SK-N-DZ (cell line): ENCODE results near the gene C1QTNF9B. TPM values are rescaled to one million over a fixed set of nuclear protein-coding genes. Genes with fewer than 3 reads are reported as not detected.
A peak's percentile ranks its signal among the peaks of the same experiment; 100 is the strongest.
"Not testable (repeated sequence)": the region's sequence is repeated elsewhere in the genome, so short reads cannot be mapped to it uniquely, and the experiment has no call there.

Source experiments
- DNase-seq: peaks from one replicate; pipeline ENCODE4 v3.0.0-alpha.2; 2015; ENCODE audit warnings: low spot score
- polyA plus RNA-seq, 2 experiments: library from polyadenylated mRNA; depleted of rRNA; stranded (reverse); fragments of >200 nt; gene quantifications; 2 replicates each; pipeline ENCODE4 v1.2.3, GENCODE V29; 2014

The C1QTNF9B gene
- not detected in 2 replicates for polyA plus RNA-seq (2014; cell fraction: cytosol; rRNA removed)
- polyA plus RNA-seq (2014; cell fraction: nucleus; rRNA removed) = not detected in 2 replicates

DNA sequence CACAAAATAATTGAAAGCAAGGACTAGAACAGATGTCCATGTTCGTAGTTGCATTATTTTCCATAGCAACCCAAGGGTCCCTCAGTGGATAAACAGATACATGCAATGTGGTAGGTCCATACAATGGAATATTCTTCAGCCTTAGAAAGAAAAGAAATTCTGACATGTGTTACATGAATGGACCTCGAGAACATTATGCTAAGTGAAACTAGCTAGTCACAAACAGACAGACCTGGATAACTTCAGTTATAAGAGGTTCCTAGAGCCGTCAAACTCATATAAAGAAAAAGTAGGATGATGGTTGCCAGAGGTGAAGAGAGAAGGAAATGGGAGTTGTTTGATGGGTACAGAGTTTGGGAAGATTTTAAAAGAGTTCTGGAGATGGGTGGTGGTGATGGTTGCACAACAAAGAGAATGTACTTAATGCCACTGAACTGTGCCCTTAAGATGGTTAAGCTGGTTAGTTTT lies at the start of gene C1QTNF9B:
Gene C1QTNF9B (minus strand): TSS at position 51 of the 468 bp plus-strand sequence.
- DNase-seq = not testable (repeated sequence)

DNA sequence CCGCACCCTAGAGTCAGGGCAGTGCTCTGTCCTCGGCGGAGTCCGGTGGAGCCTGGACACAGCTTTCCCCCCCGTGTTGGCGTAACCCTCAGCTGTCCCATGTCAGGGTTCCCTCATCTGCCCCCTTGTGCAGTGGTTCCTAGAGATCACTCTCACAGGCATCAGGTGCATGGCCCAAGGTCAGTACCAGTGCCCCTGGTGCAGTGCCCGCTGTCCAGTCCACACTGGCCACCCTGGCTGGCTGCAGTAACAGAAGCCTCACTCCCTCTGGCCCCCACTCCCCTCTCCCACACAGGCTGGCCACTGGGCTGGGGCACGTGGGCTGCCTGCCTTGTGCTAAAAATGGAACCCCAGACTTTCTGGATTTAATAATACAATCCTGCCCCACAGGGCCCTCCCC lies 49.6 kb upstream of the C1QTNF9B start:
- no peak for DNase-seq

DNA sequence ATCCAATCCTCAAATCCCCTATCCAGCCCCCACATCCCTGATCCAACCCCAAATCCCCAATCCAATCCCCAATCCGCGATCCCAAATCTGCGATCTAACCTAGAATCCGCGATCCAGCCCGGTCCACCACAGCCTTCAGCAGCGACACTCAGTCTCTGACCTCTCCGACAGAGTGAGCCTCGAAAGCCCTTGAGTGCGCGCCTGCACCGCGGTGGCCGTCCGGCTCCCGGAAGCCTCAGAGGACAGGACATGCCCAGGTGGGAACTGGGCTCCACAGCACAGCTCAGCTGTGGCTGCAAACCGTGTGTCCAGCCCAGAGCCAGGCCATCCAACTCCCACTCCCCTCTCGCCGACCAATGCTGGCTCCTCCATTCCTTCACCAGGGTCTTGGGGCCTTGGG lies 48.8 kb upstream of the C1QTNF9B start:
- no peak for DNase-seq

DNA sequence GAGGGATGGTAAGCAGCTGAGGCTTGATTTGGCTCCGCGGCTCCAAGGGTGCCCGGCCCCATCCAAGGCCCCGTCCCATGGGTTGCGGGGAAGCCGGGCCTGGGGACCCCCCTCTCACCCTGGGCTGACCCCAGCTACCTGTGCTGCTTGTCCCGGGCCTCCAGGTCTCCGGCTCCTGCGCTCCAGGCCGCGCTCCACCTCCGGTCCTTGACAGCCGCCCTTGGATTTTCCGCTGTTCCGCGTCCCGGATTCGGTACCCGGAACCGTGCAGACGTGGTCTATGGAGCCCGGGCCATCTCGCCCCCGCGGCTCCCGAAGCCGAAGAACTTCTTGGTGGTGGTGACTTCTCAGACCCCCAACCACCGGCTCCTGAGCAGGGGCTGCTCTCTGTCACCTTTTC lies 48.3 kb upstream of the C1QTNF9B start:
- no peak for DNase-seq

DNA sequence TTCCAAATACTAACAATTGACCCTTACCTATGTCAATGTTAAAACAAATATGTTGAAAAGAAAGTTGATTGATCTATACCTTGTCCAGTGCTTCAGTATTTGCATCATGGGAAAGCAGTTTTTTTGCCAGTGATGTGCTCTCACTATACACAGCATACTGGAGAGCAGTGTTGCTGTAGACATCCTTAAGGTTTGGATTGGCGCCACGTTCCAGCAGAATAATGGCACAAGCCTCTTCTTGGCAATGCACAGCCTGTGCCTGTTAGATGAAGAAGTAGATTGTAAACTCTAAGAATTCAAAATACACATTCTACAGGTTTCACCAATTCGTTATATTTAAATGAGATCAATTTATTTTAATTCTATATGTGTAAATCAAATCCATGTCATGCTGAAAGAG lies 43.9 kb upstream of the C1QTNF9B start:
- DNase-seq = no peak

DNA sequence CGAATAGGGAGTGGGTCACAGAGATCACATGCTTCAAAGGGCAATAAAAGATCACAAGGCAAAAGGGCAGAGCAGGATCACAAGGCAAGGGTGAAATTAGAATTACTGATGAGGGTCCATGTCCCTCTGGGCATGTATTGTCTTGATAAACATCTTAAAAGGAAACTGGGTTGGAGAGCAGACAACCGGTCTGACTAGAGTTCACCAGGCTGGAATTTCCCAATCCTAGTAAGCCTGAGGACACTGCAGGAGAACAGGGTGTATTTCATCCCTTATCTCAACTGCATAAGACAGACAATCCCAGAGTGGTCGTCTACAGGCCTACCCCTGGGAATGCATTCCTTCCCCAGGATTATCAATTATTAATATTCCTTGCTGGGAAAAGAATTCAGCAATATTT lies 42.4 kb upstream of the C1QTNF9B start:
- not testable (repeated sequence) for DNase-seq

DNA sequence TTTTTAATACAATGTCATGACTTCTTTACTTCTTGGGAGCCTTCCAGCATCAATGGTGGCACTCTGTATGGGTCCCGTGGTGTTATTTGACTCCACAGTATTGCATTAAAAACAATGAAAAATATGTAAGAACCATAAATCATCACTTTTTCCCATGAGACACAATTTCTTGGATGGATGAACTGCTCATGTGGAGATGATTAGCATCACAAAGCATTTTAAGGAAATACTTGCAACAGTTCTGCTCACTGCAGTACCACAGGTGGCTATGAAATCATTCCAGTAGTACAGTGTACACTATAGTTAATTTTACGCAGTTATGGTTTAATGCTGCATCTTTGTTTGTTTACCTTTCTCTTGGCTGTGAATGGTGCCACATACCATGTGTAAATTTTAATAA lies 37.2 kb upstream of the C1QTNF9B start:
- no peak for DNase-seq

DNA sequence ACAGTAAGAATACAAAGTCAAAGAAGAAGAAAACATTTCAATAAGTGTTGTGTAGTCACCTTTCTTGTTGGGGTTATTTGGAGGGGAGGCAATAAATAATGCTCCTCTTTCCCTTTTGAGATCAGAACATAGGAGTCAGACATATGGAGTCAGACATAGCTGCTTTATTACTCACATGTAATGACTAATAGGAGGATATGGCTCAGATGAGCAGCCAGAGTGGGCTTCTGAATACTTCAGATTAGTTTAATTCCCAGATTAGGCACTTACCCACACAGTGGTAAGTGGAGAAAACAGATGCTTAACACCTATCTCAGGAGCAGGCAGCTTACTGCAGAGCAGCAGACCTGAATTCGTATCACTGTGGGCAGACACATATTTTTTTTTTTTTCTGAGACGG lies 31.7 kb upstream of the C1QTNF9B start:
- DNase-seq = no peak

DNA sequence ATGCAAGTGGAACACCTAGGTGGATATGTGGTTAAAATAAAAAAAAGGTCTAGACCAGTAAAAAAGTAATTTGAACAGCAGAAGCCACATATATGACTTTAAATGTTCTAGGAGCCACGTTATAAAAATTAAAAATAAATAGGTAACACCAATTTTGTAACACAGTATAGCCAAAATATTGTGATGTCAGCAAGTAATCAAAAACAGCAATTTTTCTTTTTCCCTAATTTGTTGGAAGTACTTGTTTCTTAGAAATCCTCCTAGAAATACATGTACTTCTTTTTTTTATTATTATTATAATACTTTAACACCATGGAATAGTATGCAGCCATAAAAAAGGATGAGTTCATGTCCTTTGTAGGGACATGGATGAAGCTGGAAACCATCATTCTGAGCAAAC lies 25.7 kb upstream of the C1QTNF9B start:
- no peak for DNase-seq

DNA sequence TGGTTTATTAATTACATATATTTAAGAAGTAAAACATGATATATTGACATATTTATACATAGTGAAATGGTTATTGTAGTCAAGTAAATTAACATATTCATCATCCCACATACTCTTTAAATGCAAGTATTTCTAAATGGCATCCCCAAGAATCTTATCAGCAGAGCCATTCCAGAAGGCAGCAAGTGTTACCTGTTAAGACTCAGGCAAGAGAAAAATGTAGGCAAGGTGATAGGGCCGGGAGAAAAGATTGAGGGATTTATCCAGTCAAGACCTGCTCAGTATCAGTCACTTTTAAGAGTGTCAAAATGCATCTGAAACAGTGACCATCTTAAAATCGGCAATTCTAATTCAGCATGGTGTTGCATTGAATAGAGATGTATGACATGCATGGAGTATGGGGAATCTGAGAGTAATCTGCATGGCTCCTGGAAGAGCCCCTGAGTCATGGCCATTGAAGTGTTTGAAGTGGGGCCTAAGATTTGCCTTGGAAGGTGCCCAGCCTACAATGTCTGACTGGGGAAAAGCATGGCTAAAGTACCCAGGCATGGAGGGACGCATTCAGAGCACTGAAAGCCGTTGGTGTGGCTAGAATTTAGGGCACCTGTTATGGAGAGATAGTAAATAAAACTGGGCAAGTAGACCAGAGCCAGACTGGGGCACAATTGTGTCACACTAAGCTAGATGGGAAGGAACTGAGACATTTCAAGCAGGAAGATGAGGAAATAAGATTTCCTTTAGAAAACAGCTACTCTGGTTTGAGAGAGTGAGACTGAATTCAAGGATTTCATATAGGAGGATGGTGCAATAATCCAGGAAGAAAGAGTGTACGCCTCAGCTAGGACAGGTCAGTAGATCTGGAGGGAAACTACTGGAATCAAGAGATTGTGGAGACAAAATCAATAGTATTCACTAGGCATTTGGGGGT lies 25.0 kb upstream of the C1QTNF9B start:
- DNase-seq = no peak

DNA sequence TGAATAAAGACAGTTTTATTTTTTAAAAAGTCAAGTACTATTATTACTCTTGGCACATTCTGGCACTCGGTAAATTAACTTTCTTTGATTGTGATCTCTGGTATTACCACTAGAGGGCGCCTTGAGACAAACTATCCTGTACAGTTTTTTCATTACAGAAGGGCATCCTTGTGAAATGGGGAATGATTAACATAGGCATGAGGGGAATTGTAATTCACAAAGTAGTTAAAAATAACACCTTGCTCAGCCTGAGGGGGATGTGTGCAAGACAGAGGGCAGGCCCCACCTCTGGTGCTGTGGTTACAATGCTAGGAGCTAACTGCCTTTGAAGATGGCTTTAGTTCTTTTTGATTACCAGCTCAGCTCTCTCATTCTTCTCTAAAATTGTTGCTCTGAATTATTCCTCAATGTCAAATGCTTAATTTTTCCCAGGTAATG lies 24.2 kb upstream of the C1QTNF9B start:
- DNase-seq = peak; percentile 31

DNA sequence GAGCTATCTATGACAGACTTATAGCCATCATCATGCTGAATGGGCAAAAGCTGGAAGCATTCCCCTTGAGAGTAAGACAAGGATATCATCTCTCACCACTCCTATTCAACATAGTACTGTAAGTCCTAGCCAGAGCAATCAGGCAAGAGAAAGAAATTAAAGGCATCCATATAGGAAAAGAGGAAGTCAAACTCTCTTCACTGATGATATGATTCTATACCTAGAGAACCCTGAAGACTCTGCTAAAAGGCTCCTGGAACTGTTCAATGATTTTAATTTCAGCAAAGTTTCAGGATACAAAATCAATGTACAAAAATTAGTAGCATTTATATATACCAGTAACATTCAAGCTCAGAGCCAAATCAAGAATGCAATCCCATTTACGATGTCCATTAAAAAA lies 21.7 kb upstream of the C1QTNF9B start:
- DNase-seq = no peak

DNA sequence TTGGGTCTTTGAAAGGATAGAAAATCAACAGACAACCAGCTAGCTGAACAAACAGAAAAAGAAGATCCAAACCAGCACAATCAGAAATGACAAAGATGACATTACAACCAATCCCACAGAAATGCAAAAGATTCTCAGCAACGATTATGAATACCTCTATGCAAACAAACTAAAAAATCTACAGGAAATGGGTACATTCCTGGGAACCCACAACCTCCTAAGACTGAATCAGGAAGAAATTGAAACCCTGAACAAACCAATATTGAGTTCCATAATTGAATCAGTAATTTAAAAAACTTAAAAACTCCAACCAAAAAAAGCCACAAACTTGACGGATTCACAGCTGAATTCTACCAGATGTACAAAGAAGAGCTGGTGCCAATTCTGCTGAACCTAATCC lies 20.9 kb upstream of the C1QTNF9B start:
- no peak for DNase-seq

DNA sequence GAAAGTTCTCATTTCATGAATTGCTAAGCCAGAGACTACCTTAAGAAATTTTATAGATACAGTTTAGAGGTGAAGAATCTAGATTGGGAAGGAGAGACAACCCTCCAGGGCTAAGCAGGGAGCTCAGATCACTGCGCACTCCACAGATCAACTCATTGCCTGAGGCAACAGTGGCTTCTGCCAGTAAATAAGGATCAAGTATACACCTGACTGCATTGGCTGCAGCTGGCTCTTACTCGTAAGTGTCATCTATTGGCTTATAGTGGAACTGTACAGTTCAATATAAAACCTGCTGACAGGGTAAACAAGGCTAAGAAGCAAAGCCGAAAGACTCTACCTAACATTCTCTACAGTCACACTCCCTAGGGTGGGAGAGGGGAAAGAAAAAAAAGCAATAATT lies 18.0 kb upstream of the C1QTNF9B start:
- DNase-seq = no peak

DNA sequence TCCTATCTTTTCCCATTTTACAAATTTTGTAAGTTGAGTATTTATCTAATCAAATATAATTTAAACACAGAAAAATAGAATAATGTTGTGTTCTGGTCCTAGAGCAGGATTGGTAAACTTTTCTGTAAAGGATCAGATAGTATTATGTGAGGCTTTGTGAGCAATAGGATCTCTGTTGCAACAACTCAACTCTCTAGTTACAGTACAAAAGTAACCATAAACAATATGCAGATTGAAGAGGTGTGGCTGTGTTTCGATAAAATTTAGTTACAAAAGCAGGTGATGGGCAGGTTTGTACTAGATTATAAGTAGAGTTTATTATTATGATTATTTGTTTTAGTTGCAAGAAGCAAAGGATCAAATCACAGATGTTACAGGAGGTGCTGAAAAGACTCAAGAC lies 15.2 kb upstream of the C1QTNF9B start:
- no peak for DNase-seq

DNA sequence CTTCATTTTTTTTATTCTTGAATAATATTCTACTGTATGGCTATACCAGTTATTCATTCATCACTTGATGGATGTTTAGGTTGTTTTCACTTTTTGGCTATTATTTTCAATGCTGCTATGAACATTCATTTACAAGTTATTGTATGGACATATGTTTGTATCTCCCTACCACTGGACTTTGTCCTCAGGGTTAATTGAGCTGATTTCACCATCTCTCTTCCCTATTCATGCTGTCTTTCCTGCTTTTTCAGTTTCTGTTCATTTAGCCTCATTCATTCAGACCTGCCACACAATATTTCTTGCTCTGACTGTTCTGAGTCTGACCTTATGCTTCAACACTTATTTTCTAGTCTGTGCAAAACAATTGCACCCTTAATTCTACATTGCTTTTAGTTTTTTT lies 12.3 kb upstream of the C1QTNF9B start:
- DNase-seq = no peak

DNA sequence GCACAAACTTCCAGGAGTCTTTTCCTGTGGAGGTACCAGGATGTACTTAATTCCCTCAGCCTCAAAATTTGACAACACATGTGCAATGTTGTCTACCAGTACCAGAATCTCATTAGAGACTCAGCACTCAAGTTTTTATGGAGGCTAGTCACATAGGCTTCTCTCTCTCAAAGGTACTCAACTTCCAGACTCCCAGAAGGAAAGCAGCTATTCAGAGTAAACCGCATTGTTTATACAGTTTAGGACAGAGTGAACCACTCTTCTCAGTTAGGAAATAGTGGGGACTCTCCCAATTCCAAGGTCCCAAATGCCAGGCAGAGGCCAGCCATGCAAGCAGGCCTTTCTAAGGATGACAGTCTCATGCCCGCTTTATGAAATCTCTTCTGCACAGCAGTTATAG lies 8.5 kb upstream of the C1QTNF9B start:
- no peak for DNase-seq

DNA sequence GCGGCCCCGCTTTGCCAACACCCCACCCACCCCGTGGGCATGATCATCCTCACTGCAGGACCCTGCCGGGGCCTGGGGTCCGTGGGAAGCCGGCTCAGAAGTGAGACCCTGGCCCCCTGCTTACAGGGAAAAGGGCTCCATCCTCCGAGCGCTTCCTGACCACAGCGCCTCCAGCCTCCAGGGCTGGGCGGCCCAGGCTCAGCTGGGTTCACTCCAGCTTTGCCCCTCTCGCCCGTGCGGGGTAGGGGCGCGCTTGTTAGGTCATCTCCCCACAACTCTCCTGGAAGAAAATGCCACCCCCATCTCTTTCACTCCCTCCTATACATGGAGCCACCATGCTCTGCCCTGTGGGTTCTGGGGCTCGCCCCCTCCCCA lies 6.6 kb upstream of the C1QTNF9B start:
- DNase-seq = no peak

DNA sequence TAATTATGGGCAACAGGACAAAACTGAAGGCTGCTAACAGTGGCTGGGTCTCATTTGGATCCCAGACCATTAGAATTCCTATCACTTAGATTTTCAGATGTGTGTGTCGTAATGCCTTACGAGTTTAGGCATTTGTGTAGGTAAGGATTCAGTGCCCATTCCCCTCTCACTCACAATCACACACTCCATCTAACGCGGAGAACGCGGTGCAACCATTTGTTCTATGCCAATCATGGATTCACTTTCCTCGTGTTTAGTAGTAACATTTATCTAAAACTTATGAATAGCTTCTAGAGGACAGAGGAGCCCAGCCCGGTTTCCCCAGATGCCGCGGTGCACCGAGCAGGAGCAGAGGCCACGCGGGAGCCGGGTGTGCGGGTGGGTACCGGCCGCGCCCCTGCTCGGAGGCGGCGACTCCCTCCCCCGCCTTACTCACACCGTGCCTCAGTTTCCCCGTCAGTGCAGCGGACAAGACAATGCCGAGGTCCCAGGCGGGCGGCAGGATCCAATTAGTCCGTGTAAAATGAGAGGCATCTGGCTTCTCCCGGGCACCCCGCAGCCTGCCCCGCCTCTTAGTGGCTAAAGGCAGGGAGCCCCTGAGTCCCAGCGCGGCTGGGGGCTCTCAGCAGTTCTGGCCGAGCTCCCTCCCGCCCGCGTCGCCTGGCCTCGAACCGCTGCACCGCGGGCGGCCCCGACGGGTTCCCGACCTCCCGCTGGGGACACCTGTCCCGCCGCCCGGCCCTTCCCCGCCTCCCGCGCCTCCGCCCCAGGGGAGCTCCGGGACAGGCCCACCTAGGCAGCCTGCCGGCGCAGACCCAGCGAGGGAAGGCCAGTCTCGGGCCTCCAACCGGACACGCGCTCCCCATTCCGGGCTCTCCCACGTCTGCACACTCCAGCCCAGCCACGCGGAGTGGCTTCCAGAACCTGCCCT lies 5.9 kb upstream of the C1QTNF9B start:
- no peak for DNase-seq

DNA sequence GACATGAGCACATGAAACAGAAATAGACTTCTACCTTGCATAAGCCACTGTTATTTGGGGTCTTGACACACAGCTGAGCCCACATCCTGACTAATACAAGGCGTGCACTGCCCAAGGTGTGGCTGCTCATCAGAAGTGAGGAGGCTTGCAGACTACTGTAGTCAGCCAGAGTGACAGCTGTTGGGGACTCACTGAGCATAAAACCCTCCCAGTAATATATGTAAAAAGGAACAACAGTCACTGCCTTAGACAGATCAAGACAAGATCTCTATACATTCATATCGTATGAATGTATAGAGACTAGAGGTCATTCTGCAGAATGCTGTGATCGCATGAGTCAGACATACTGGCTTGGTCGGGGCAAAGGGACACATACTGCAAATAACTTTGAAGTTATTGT lies 4.1 kb upstream of the C1QTNF9B start:
- no peak for DNase-seq

DNA sequence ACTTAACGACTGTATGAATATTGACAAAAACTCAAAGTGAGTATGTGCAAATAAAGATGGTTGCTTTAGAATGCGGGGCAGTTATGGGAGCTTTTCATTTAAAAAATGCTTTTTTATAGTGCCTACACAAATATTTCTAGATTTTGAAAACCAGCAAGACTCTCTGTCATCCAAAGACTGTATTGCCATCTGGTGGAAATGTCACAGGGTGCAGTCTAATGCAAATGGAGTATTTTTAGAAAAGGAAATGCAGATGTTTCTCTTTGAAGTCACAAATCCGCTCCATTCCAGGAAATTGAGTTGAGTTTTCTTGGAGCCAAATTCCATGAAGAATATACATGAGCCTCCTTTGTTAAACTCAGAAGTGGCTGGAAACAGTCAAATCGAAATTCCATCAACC lies 2.3 kb upstream of the C1QTNF9B start:
- DNase-seq = no peak

DNA sequence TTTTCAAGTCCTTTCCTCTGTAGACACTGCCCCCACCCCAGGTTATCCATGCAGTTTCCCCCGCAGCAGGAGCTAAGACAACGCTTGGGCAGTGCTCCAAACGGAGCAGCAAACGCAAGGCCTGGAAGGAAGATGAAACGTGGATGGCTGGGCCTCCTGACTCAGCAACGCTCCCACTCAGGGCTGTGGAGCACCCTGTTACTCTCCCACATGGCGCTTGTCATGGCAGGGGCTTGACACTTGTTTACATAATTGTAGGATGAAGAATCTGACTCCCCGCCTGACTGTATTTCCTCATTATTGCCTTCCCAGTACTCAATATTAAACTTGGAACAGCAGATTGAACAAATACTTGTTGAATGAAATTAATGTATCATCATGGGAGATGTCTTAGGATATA lies 799 bp upstream of the C1QTNF9B start:
- no peak for DNase-seq
